CD4-positive, alpha-beta T cell treated with Interferon alpha-2 for 1 hour (primary cell): ENCODE results near the gene CPB1.

Source experiments
- DNase-seq, 2 donors: peaks; one replicate each; pipeline ENCODE4 v3.0.0-alpha.2; 2020 to 2022

The CPB1 gene

GRCh38 chr3:148833223-148833622, 5.6 kb downstream of the CPB1 start:
- DNase-seq: no peak

GRCh38 chr3:148839805-148840204, 12.2 kb downstream of the CPB1 start:
- no peak for DNase-seq

GRCh38 chr3:148840451-148840850, 12.8 kb downstream of the CPB1 start:
- no peak for DNase-seq

- DNase-seq: no peak
Measured at GRCh38 chr3:148845756-148846395, 18.3 kb downstream of the CPB1 start.

GRCh38 chr3:148847351-148847750, 19.7 kb downstream of the CPB1 start:
- DNase-seq: no peak

- no peak for DNase-seq
Measured at GRCh38 chr3:148848410-148848809, 20.8 kb downstream of the CPB1 start.

- no peak for DNase-seq
Measured at GRCh38 chr3:148852271-148852992, 24.8 kb downstream of the CPB1 start.

GRCh38 chr3:148853076-148853475, 25.5 kb downstream of the CPB1 start:
- DNase-seq: no peak

GRCh38 chr3:148854061-148854460, 26.4 kb downstream of the CPB1 start:
- no peak for DNase-seq

GRCh38 chr3:148856384-148856783, 28.8 kb downstream of the CPB1 start:
- no peak for DNase-seq

- DNase-seq: no peak
Measured at GRCh38 chr3:148857316-148857715, 29.7 kb downstream of the CPB1 start.

- peak in 1 of 2 donors; percentile 34 for DNase-seq
Measured at GRCh38 chr3:148861277-148861869, 33.8 kb downstream of the CPB1 start.

- no peak for DNase-seq
Measured at GRCh38 chr3:148863297-148863696, 35.7 kb downstream of the CPB1 start.

- DNase-seq: no peak
Measured at GRCh38 chr3:148863814-148864213, 36.2 kb downstream of the CPB1 start.

GRCh38 chr3:148865049-148865448, 37.4 kb downstream of the CPB1 start, which contains the start of gene CPA3:
TSS of gene CPA3 (plus strand) at chr3:148865296. CDS start at chr3:148865308, 12 bp downstream.
- no peak for DNase-seq

GRCh38 chr3:148866261-148866660, 38.6 kb downstream of the CPB1 start:
- no peak for DNase-seq

GRCh38 chr3:148873270-148873927, 45.8 kb downstream of the CPB1 start:
- no peak for DNase-seq

GRCh38 chr3:148873977-148874376, 46.4 kb downstream of the CPB1 start:
- DNase-seq: no peak

GRCh38 chr3:148878095-148878494, 50.5 kb downstream of the CPB1 start:
- DNase-seq: no peak

- no peak for DNase-seq
Measured at GRCh38 chr3:148879256-148879655, 51.6 kb downstream of the CPB1 start.

GRCh38 chr3:148880681-148881080, 53.1 kb downstream of the CPB1 start:
- no peak for DNase-seq

- DNase-seq: no peak
Measured at GRCh38 chr3:148881286-148881685, 53.7 kb downstream of the CPB1 start.

- DNase-seq: no peak
Measured at GRCh38 chr3:148882288-148882687, 54.7 kb downstream of the CPB1 start.

GRCh38 chr3:148883163-148883562, 55.6 kb downstream of the CPB1 start:
- DNase-seq: no peak
